K562 (cell line): Measurements from ENCODE around the gene RSPH6A. TPM values are rescaled to one million over a fixed set of nuclear protein-coding genes. Genes with fewer than 3 reads are reported as not detected.
A peak's percentile ranks its signal among the peaks of the same experiment; 100 is the strongest.

Experiments used
- MGA ChIP-seq: fragments of 450-650 bp; IDR thresholded peaks from 2 replicates; pipeline ENCODE4 v1.6.1; 2016; ENCODE audit warnings: mild to moderate bottlenecking, moderate library complexity
- NKRF ChIP-seq: fragments of 450-650 bp; IDR thresholded peaks from 2 replicates; pipeline ENCODE4 v1.6.1; 2016; ENCODE audit warnings: borderline replicate concordance
- TAF9B ChIP-seq: fragments of 450-650 bp; IDR thresholded peaks from 2 replicates; pipeline ENCODE4 v1.6.1; 2018; ENCODE audit warnings: mild to moderate bottlenecking; ENCODE audit not compliant: partially characterized antibody
- polyA plus RNA-seq, 8 experiments: library from polyadenylated mRNA; depleted of rRNA in 4 of 8; stranded (reverse) in 5 of 8; unstranded in 3 of 8; fragments of >200 nt; fragmentation: Nextera tagmentation in 2 of 8; fragmentation: Illumina TruSeq in 1 of 8; extraction: Ambion mirVana in 2 of 8; extraction: Trizol in 1 of 8; gene quantifications; 2 replicates each; pipeline versions ENCODE4 v1.2.1 to v1.2.3, GENCODE V29; 2011 to 2014; ENCODE audit warnings: inconsistent platforms in 1 of 8, missing spikeins in 1 of 8
- total RNA-seq, 7 experiments: library from RNA; depleted of rRNA in 6 of 7; stranded (reverse); fragments of >200 nt in 6 of 7; fragmentation: Illumina TruSeq in 2 of 7; extraction: Trizol in 2 of 7; gene quantifications; 2 replicates each; pipeline versions ENCODE4 v1.2.1 to v1.2.3, GENCODE V29; 2011 to 2021; ENCODE audit warnings: low replicate concordance in 1 of 7
- TF ChIP-seq, protein P1 (sequence below): sonication (generic); formaldehyde crosslinking; IDR thresholded peaks from 2 replicates; pipeline ENCODE4 v1.8.0; 2022; ENCODE audit warnings: missing genetic modification reagents, mild to moderate bottlenecking, borderline replicate concordance
- TF ChIP-seq, protein P2 (sequence below): fragments of 450-650 bp; IDR thresholded peaks from 2 replicates; pipeline ENCODE4 v1.6.1; 2016; ENCODE audit warnings: mild to moderate bottlenecking

The RSPH6A gene
- total and polyA plus RNA-seq, 9 of the 15 experiments (the other 6 are each of a cell fraction or from before 2014, with no cell fraction given): 0.03 to 0.15 (median 0.07) TPM; not detected in 5

DNA sequence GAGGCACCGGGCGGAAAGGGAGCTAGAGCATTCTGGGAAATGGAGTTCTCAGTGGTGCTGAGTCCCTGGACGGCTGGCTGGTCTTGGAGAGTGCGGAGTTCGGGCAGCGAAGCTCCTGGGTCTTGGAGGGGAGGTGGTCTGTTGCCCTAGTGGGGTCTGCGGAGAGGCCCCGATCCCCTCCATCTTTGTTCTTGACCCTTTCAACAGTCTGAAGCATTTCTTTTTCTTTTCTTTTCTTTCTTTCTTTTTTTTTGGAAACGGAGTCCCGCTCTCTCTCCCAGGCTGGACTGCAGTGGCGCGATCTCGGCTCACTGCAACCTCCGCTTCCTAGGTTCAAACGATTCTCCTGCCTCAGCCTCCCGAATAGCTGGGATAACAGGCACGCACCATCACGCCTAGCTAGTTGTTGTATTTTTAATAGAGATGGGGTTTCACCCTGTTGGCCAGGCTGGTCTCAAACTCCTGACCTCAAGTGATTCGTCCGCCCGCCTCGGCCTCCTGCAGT lies 48.3 kb upstream of the RSPH6A start (continued):
- TF ChIP-seq MGA (no peak), TAF9B (no peak), NKRF (peak; percentile 52; the same call in 1 of the 2 replicates)
- TF ChIP-seq, protein P1, sequence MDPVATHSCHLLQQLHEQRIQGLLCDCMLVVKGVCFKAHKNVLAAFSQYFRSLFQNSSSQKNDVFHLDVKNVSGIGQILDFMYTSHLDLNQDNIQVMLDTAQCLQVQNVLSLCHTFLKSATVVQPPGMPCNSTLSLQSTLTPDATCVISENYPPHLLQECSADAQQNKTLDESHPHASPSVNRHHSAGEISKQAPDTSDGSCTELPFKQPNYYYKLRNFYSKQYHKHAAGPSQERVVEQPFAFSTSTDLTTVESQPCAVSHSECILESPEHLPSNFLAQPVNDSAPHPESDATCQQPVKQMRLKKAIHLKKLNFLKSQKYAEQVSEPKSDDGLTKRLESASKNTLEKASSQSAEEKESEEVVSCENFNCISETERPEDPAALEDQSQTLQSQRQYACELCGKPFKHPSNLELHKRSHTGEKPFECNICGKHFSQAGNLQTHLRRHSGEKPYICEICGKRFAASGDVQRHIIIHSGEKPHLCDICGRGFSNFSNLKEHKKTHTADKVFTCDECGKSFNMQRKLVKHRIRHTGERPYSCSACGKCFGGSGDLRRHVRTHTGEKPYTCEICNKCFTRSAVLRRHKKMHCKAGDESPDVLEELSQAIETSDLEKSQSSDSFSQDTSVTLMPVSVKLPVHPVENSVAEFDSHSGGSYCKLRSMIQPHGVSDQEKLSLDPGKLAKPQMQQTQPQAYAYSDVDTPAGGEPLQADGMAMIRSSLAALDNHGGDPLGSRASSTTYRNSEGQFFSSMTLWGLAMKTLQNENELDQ (CRISPR knock-in tag): no peak
- TF ChIP-seq, protein P2, sequence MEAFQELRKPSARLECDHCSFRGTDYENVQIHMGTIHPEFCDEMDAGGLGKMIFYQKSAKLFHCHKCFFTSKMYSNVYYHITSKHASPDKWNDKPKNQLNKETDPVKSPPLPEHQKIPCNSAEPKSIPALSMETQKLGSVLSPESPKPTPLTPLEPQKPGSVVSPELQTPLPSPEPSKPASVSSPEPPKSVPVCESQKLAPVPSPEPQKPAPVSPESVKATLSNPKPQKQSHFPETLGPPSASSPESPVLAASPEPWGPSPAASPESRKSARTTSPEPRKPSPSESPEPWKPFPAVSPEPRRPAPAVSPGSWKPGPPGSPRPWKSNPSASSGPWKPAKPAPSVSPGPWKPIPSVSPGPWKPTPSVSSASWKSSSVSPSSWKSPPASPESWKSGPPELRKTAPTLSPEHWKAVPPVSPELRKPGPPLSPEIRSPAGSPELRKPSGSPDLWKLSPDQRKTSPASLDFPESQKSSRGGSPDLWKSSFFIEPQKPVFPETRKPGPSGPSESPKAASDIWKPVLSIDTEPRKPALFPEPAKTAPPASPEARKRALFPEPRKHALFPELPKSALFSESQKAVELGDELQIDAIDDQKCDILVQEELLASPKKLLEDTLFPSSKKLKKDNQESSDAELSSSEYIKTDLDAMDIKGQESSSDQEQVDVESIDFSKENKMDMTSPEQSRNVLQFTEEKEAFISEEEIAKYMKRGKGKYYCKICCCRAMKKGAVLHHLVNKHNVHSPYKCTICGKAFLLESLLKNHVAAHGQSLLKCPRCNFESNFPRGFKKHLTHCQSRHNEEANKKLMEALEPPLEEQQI: no peak
